GM10248 (cell line): ENCODE data around the gene SKAP1.

Experiments used
- CTCF ChIA-PET: fragments of 300-600 bp; sonication (Branson Sonifier 250); formaldehyde crosslinking; extraction: SDS; loops from one replicate; lab custom pipeline; 2021; ENCODE audit warnings: antibody characterized with exemption; lab: Yijun Ruan, JAX
- POLR2A ChIA-PET: fragments of 350-650 bp; sonication (Branson Sonifier 250); formaldehyde crosslinking; extraction: SDS; loops from one replicate; lab custom pipeline; 2020; ENCODE audit warnings: antibody characterized with exemption; lab: Yijun Ruan, JAX
- DNase-seq: peaks from one replicate; pipeline ENCODE4 v3.0.0; 2012; ENCODE audit errors: extremely low spot score
- CTCF ChIP-seq: IDR thresholded peaks from 2 replicates; pipeline ENCODE4 v1.5.1; 2012; ENCODE audit warnings: mild to moderate bottlenecking, low read depth; ENCODE audit errors: extremely low read depth, missing control alignments, control extremely low read depth

The SKAP1 gene

GRCh38 chr17:48223945-48224344, 206.1 kb downstream of the SKAP1 start:
- TF ChIP-seq CTCF = no peak
- DNase-seq = no peak
- ChIA-PET POLR2A (no interaction called here), CTCF (interaction anchor here (0.9 to 1.6 kb wide), 6 partner anchors 8 to 21 kb away, joined by 3 to 9 read pairs (median 4); no protein-coding TSS in a partner anchor)

GRCh38 chr17:48219617-48220016, 210.4 kb downstream of the SKAP1 start:
- no peak for DNase-seq
- CTCF ChIA-PET = no interaction called here
- no peak for TF ChIP-seq CTCF
- POLR2A ChIA-PET = no interaction called here

GRCh38 chr17:48215583-48216139, 214.4 kb downstream of the SKAP1 start:
- peak; percentile 31 for TF ChIP-seq CTCF
- CTCF ChIA-PET = interaction anchor here (0.7 to 4.5 kb wide), 11 partner anchors 8 to 403 kb away, joined by 3 to 26 read pairs (median 4); partner anchors contain the start of gene HOXB5
- POLR2A ChIA-PET = no interaction called here
- no peak for DNase-seq

- no peak for DNase-seq
- CTCF ChIA-PET = interaction anchor here (0.9 to 4.5 kb wide), 6 partner anchors 10 to 188 kb away, joined by 3 to 26 read pairs (median 6); no protein-coding TSS in a partner anchor
- TF ChIP-seq CTCF = no peak
- POLR2A ChIA-PET = no interaction called here
Measured at GRCh38 chr17:48213797-48214196, 216.2 kb downstream of the SKAP1 start.

GRCh38 chr17:48211787-48212186, 218.2 kb downstream of the SKAP1 start:
- ChIA-PET POLR2A (no interaction called here), CTCF (interaction anchor here (1.0 kb wide), 1 partner anchor 45 kb away, joined by 3 read pairs; no protein-coding TSS in a partner anchor)
- DNase-seq = no peak
- no peak for TF ChIP-seq CTCF

GRCh38 chr17:48211011-48211410, 219.0 kb downstream of the SKAP1 start:
- CTCF ChIA-PET = interaction anchor here (1.1 kb wide), 1 partner anchor 44 kb away, joined by 3 read pairs; no protein-coding TSS in a partner anchor
- POLR2A ChIA-PET = no interaction called here
- no peak for TF ChIP-seq CTCF
- DNase-seq = no peak
